22Rv1 (cell line): ENCODE measurements around the gene PPM1B.
"Not testable (repeated sequence)": the region's sequence is repeated elsewhere in the genome, so short reads cannot be mapped to it uniquely, and the experiment has no call there.

Experiments
- H3K27ac ChIP-seq: fragments of 450-650 bp; 2 replicates; pipeline ENCODE4 v1.5.1; 2017
- CTCF ChIP-seq: fragments of 450-650 bp; IDR thresholded peaks from 2 replicates; pipeline ENCODE4 v1.5.1; 2017; ENCODE audit warnings: mild to moderate bottlenecking
- ZFX ChIP-seq: fragments of 450-650 bp; IDR thresholded peaks from 2 replicates; pipeline ENCODE4 v1.6.1; 2017; ENCODE audit warnings: antibody characterized with exemption, borderline replicate concordance

Gene PPM1B

GRCh38 chr2:44131177-44131576, 37.5 kb upstream of the PPM1B start:
- H3K27ac ChIP-seq = no peak overlapping the region

GRCh38 chr2:44133602-44134001, 35.1 kb upstream of the PPM1B start:
- H3K27ac ChIP-seq = not testable (repeated sequence)

More at GRCh38 chr2:44131177-44131576, 37.5 kb upstream of the PPM1B start:
- no peak for TF ChIP-seq CTCF
- no peak for TF ChIP-seq ZFX

GRCh38 chr2:44134848-44135247, 33.8 kb upstream of the PPM1B start:
- TF ChIP-seq CTCF (no peak), ZFX (no peak)
- no peak overlapping the region for H3K27ac ChIP-seq

- no peak for TF ChIP-seq CTCF
- no peak for TF ChIP-seq ZFX
- no peak overlapping the region for H3K27ac ChIP-seq
These were observed 33.4 kb upstream of the PPM1B start for GRCh38 chr2:44135296-44135695.

GRCh38 chr2:44135771-44136170, 32.9 kb upstream of the PPM1B start:
- no peak overlapping the region for H3K27ac ChIP-seq
- no peak for TF ChIP-seq CTCF
- no peak for TF ChIP-seq ZFX

GRCh38 chr2:44136252-44136651, 32.4 kb upstream of the PPM1B start:
- H3K27ac ChIP-seq = no peak overlapping the region
- no peak for TF ChIP-seq CTCF
- TF ChIP-seq ZFX = no peak

- TF ChIP-seq ZFX (no peak), CTCF (no peak)
- H3K27ac ChIP-seq = no peak overlapping the region
These were observed 31.6 kb upstream of the PPM1B start for GRCh38 chr2:44137048-44137447.

GRCh38 chr2:44137872-44138551, 30.7 kb upstream of the PPM1B start:
- H3K27ac ChIP-seq = no peak overlapping the region

More at GRCh38 chr2:44137872-44138551, 30.7 kb upstream of the PPM1B start:
- TF ChIP-seq CTCF (no peak), ZFX (no peak)
